Heart left ventricle (tissue), 13 donors: Measurements from ENCODE around the gene SLC39A5.

Experiments used
- POLR2A ChIP-seq, 2 donors: fragments of 450-650 bp; IDR thresholded peaks; one replicate each; pipeline ENCODE4 v1.6.1; 2017; ENCODE audit warnings: antibody characterized with exemption in 2 of 2, mild to moderate bottlenecking in 2 of 2, moderate library complexity in 2 of 2
- TF ChIP-seq, protein P1 (sequence below), 12 donors: fragments of 200-600 bp; sonication (generic) in 4 of 12; IDR thresholded peaks; one replicate each; pipeline versions ENCODE4 v1.5.0 to v1.8.0; 2018 to 2022; ENCODE audit warnings: antibody characterized with exemption in 12 of 12, mild to moderate bottlenecking in 5 of 12
- donor health status: ischemic (EF 13 %, LVEDD 7.1; RV severe dilation, severe dysfunction).
- donor health status: DM: no; HTN: yes; CAD: no.
- donor health status: DM: no; HTN: no; CAD: no.
- donor health status: ischemic (EF 25% LVEDD 6.9; RV normal size, moderate dysfunction).
- donor health status: ischemic (EF 25% LVEDD 5.7; RV mildly dilated, moderate dysfunction).
- donor health status: ischemic (EF 35%, LVEDD 5.7; RV mildly dilated, moderate dysfunction).
- donor health status: nonischemic (EF 11% LVEDD 7.7; RV severe dilation, severe dysfunction).
- donor health status: DM: yes; HTN: yes; CAD: no.
- donor health status: PGD.
- donor health status: ischemic (EF 29% LVEDD 5.4; RV normal size, mild dysfunction).
- donor health status: nonischemic (EF 23%, LVEDD 6.1; RV moderate dilation, normal function).

DNA sequence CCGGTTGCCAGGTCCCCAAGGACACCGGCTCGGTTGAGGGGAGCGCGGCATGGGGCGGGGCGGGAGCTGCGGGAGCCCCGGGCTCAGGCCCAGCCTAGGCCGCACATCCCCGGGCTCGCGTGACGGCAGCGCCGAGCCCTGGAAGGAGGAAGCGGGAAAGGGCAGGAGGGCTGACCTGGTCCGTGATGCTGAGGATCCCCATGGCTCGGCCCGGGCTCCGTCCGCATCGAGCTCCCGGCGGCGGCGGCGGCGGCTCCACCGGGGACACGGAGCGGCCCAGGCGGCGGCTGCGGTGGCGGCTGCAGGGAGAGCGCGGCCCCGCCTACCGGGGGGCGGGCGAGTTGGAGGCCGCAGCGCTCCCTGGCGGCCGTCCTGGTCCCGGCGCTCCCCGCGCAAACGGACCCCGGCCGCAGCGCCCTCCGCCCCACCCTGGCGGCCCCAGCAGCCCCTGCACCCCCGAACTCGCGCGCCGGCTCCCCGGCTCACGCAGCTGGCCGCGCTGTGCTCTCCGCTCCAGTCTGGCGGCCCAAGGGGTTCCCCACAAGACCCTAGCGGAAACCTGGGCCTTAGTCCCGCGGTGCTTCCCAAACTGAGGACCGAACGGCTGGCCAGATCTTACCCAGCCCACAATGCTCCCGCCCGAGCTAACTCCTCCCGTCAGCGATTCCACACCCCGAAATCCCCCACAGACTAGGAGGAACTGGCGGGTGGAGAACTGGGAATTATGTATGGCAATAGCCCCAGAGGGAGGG lies 28.4 kb downstream of the SLC39A5 start, which contains the start of gene ANKRD52:
- TF ChIP-seq POLR2A (IDR thresholded peaks at IDR 0.05), result peak in 1 of 2 donors; percentile 35
- TF ChIP-seq, protein P1, sequence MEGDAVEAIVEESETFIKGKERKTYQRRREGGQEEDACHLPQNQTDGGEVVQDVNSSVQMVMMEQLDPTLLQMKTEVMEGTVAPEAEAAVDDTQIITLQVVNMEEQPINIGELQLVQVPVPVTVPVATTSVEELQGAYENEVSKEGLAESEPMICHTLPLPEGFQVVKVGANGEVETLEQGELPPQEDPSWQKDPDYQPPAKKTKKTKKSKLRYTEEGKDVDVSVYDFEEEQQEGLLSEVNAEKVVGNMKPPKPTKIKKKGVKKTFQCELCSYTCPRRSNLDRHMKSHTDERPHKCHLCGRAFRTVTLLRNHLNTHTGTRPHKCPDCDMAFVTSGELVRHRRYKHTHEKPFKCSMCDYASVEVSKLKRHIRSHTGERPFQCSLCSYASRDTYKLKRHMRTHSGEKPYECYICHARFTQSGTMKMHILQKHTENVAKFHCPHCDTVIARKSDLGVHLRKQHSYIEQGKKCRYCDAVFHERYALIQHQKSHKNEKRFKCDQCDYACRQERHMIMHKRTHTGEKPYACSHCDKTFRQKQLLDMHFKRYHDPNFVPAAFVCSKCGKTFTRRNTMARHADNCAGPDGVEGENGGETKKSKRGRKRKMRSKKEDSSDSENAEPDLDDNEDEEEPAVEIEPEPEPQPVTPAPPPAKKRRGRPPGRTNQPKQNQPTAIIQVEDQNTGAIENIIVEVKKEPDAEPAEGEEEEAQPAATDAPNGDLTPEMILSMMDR (IDR thresholded peaks at IDR 0.05), result peak in 11 of 12 donors; percentile 43 to 94 (median 83)
